HepG2 (cell line): ENCODE results near the gene FBRSL1. TPM values are rescaled to one million over a fixed set of nuclear protein-coding genes. Genes with fewer than 3 reads are reported as not detected.

Experiments used
- ATAC-seq: fragments of 200-7000 bp; cut with Tn5 transposase; 3 replicates; pipeline ENCODE4 v1.9.1; 2020; ENCODE audit warnings: mild to moderate bottlenecking, moderate library complexity
- BruUV-seq: library from RNA; stranded (reverse); fragments of 400-500 nt; replicated peaks from 2 replicates; lab custom pipeline; 2021; lab: Mats Ljungman, UMichigan
- CTCF ChIA-PET: fragments of 300-600 bp; formaldehyde crosslinking; extraction: SDS; loops from one replicate; lab custom pipeline; 2021; ENCODE audit warnings: low total read pairs, inconsistent platforms, low intra/inter-chr PET ratio; lab: Yijun Ruan, JAX
- POLR2A ChIA-PET: fragments of 350-600 bp; sonication (Branson Sonifier 250); formaldehyde crosslinking; loops from one replicate; lab custom pipeline; 2020; ENCODE audit warnings: antibody characterized with exemption, inconsistent platforms; lab: Yijun Ruan, JAX
- DNase-seq: peaks from one replicate; pipeline ENCODE4 v3.0.0-alpha.2; 2015; ENCODE audit warnings: low spot score
- FAIRE-seq: peaks from 3 replicates; lab custom pipeline; 2011; peaks lifted over from hg19 to GRCh38; lab: Jason Lieb, UNC
- H2AFZ ChIP-seq: one replicate; pipeline ENCODE4 v1.6.1; 2011; ENCODE audit warnings: low read length, inconsistent platforms
- H3K27ac ChIP-seq: fragments of 300-600 bp; 3 replicates; pipeline ENCODE4 v1.8.0; 2011; ENCODE audit warnings: mixed run types, mild to moderate bottlenecking, mixed read lengths, low read length, inconsistent platforms; ENCODE audit not compliant: insufficient read depth; ENCODE audit errors: extremely low read length
- H3K27me3 ChIP-seq, 2 experiments: fragments of 200-600 bp in 1 of 2; 2 replicates in 1 of 2; 3 replicates in 1 of 2; pipeline versions ENCODE4 v1.6.0 to v1.8.0; 2011; ENCODE audit warnings: low read length in 2 of 2, mild to moderate bottlenecking in 2 of 2, moderate library complexity in 2 of 2, inconsistent platforms in 1 of 2; ENCODE audit not compliant: insufficient read depth in 2 of 2, control insufficient read depth in 1 of 2
- H3K36me3 ChIP-seq, 2 experiments: fragments of 200-600 bp in 1 of 2; replicated peaks in 1 of 2; 2 replicates in 1 of 2; 3 replicates in 1 of 2; pipeline versions ENCODE4 v1.5.1 to v1.8.0; 2011; ENCODE audit warnings: low read length in 2 of 2, inconsistent platforms in 1 of 2; ENCODE audit not compliant: insufficient read depth in 2 of 2, control insufficient read depth in 1 of 2
- H3K4me1 ChIP-seq: 2 replicates; pipeline ENCODE4 v1.5.1; 2012; ENCODE audit warnings: low read length, inconsistent platforms; ENCODE audit not compliant: insufficient read depth
- H3K4me2 ChIP-seq: 2 replicates; pipeline ENCODE4 v1.6.0; 2011; ENCODE audit warnings: low read depth, low read length, inconsistent platforms
- H3K4me3 ChIP-seq, 3 experiments: fragments of 200-600 bp in 1 of 3; sonication (generic), shearing (Covaris generic) in 1 of 3; replicated peaks in 1 of 3; 2 replicates each; pipeline ENCODE4 v1.5.1; 2011 to 2016; ENCODE audit warnings: low read length in 3 of 3, inconsistent platforms in 2 of 3, low read depth in 2 of 3, mild to moderate bottlenecking in 2 of 3, control low read depth in 1 of 3, mixed read lengths in 1 of 3; ENCODE audit not compliant: insufficient read depth in 1 of 3
- H3K79me2 ChIP-seq: one replicate; pipeline ENCODE4 v1.6.1; 2011; ENCODE audit warnings: low read length, inconsistent platforms; ENCODE audit not compliant: insufficient read depth
- H3K9ac ChIP-seq: 2 replicates; pipeline ENCODE4 v1.6.0; 2011; ENCODE audit warnings: mild to moderate bottlenecking, low read depth, low read length, inconsistent platforms; ENCODE audit not compliant: insufficient read depth
- H3K9me3 ChIP-seq: 2 replicates; pipeline ENCODE4 v1.5.1; 2012; ENCODE audit warnings: mild to moderate bottlenecking, low read length
- H4K20me1 ChIP-seq: 2 replicates; pipeline ENCODE4 v1.6.0; 2011; ENCODE audit warnings: inconsistent platforms, mild to moderate bottlenecking, low read length, moderate library complexity; ENCODE audit not compliant: insufficient read depth
- CC2D1A ChIP-seq: sonication (generic); formaldehyde crosslinking; IDR thresholded peaks from 2 replicates; pipeline ENCODE4 v1.8.1; 2023; ENCODE audit warnings: mild to moderate bottlenecking, missing genetic modification reagents
- FOXO4 ChIP-seq: sonication (generic); formaldehyde crosslinking; conservative IDR thresholded peaks from 2 replicates; pipeline ENCODE4 v1.8.1; 2023; ENCODE audit warnings: missing genetic modification reagents
- GATAD1 ChIP-seq: IDR thresholded peaks from 2 replicates; pipeline ENCODE4 v1.6.1; 2016; ENCODE audit warnings: missing genetic modification reagents, missing compliant biosample characterization
- HCFC1 ChIP-seq: fragments of 150-350 bp; IDR thresholded peaks from 2 replicates; pipeline ENCODE4 v1.6.1; 2014; ENCODE audit warnings: low read depth, low read length
- MXD3 ChIP-seq: IDR thresholded peaks from 2 replicates; pipeline ENCODE4 v1.6.1; 2016; ENCODE audit warnings: mild to moderate bottlenecking, missing biosample characterization, missing genetic modification reagents
- PHF21A ChIP-seq: sonication (generic); formaldehyde crosslinking; IDR thresholded peaks from 2 replicates; pipeline ENCODE4 v1.5.0; 2020; ENCODE audit warnings: mild to moderate bottlenecking, missing genetic modification reagents
- PRMT3 ChIP-seq: sonication (generic); formaldehyde crosslinking; IDR thresholded peaks from 2 replicates; pipeline ENCODE4 v1.8.1; 2022; ENCODE audit warnings: low read depth, mild to moderate bottlenecking, moderate library complexity, missing genetic modification reagents, borderline replicate concordance
- RBAK ChIP-seq: sonication (generic); formaldehyde crosslinking; IDR thresholded peaks from 2 replicates; pipeline ENCODE4 v1.5.1; 2020; ENCODE audit warnings: mild to moderate bottlenecking, missing genetic modification reagents
- SCMH1 ChIP-seq: sonication (generic); formaldehyde crosslinking; IDR thresholded peaks from 2 replicates; pipeline ENCODE4 v1.9.0; 2021; ENCODE audit warnings: missing genetic modification reagents, mild to moderate bottlenecking, borderline replicate concordance
- SPEN ChIP-seq: sonication (generic); formaldehyde crosslinking; IDR thresholded peaks from 2 replicates; pipeline ENCODE4 v1.5.1; 2020; ENCODE audit warnings: low read depth, mild to moderate bottlenecking, missing genetic modification reagents
- TRIM24 ChIP-seq: sonication (generic); formaldehyde crosslinking; IDR thresholded peaks from 2 replicates; pipeline ENCODE4 v1.8.0; 2022; ENCODE audit warnings: mild to moderate bottlenecking, missing genetic modification reagents
- ZNF143 ChIP-seq: sonication (generic); formaldehyde crosslinking; IDR thresholded peaks from 2 replicates; pipeline ENCODE4 v1.4.0; 2020; ENCODE audit warnings: missing genetic modification reagents
- ZNF331 ChIP-seq: sonication (generic); formaldehyde crosslinking; IDR thresholded peaks from 2 replicates; pipeline ENCODE4 v1.4.0; 2020; ENCODE audit warnings: missing genetic modification reagents
- ZNF501 ChIP-seq: sonication (generic); formaldehyde crosslinking; IDR thresholded peaks from 2 replicates; pipeline ENCODE4 v1.5.1; 2020; ENCODE audit warnings: mild to moderate bottlenecking, moderate library complexity, missing genetic modification reagents
- ZNF746 ChIP-seq: sonication (generic); formaldehyde crosslinking; IDR thresholded peaks from 2 replicates; pipeline ENCODE4 v1.8.0; 2022; ENCODE audit warnings: mild to moderate bottlenecking, missing genetic modification reagents
- ZNF766 ChIP-seq: sonication (generic); formaldehyde crosslinking; IDR thresholded peaks from 2 replicates; pipeline ENCODE4 v1.5.0; 2020; ENCODE audit warnings: missing genetic modification reagents, borderline replicate concordance
- ZNF841 ChIP-seq: sonication (generic); formaldehyde crosslinking; IDR thresholded peaks from 2 replicates; pipeline ENCODE4 v1.8.1; 2023; ENCODE audit warnings: missing genetic modification reagents, borderline replicate concordance
- ZSCAN31 ChIP-seq: sonication (generic); formaldehyde crosslinking; IDR thresholded peaks from 2 replicates; pipeline ENCODE4 v1.5.0; 2020; ENCODE audit warnings: low read depth, mild to moderate bottlenecking, missing genetic modification reagents
- WGBS: methylation state at CpG from one replicate; pipeline ENCODE4 v1.1.6; 2017; ENCODE audit warnings: low lambda C conversion rate; 5-methylcytosine and 5-hydroxymethylcytosine counted together
- in situ Hi-C: cut with HindIII; loops from 2 replicates; pipeline ENCODE4 v1.10.0; 2017; ENCODE audit warnings: low pct_unique_long_range_greater_than_20kb; ENCODE audit not compliant: extremely low pct_ligation_motif_present
- intact Hi-C: fragments of 100-400 bp; cut with micrococcal nuclease; formaldehyde crosslinking; loops from one replicate; pipeline ENCODE4 v1.10.0; 2022; ENCODE audit not compliant: unreplicated experiment
- polyA plus RNA-seq, 8 experiments: library from polyadenylated mRNA; depleted of rRNA in 3 of 8; stranded (reverse) in 7 of 8; unstranded in 1 of 8; fragments of >200 nt; fragmentation: Illumina TruSeq in 4 of 8; extraction: Trizol in 4 of 8; gene quantifications; 2 replicates each; pipeline versions ENCODE4 v1.2.1 to v1.2.3, GENCODE V29; 2011 to 2016; ENCODE audit warnings: low read depth in 4 of 8, missing spikeins in 1 of 8, mixed read lengths in 1 of 8; ENCODE audit not compliant: insufficient read depth in 1 of 8
- total RNA-seq, 5 experiments: library from RNA; depleted of rRNA; stranded (reverse); fragments of >200 nt; fragmentation: Illumina TruSeq; extraction: Trizol; gene quantifications; 2 replicates each; pipeline ENCODE4 v1.2.3, GENCODE V29; 2016; ENCODE audit warnings: low read depth in 1 of 5
- TF ChIP-seq, protein P1 (sequence below): sonication (generic); formaldehyde crosslinking; IDR thresholded peaks from 2 replicates; pipeline ENCODE4 v1.4.0; 2020; ENCODE audit warnings: low read depth, mild to moderate bottlenecking, missing genetic modification reagents
- TF ChIP-seq, protein P2 (sequence below): sonication (generic); formaldehyde crosslinking; IDR thresholded peaks from 2 replicates; pipeline ENCODE4 v1.9.0; 2021; ENCODE audit warnings: missing genetic modification reagents, borderline replicate concordance

FBRSL1 gene
- total and polyA plus RNA-seq, 2 of the 13 experiments (the other 11 are each of a cell fraction or from before 2014, with no cell fraction given) = 3.6 to 7.9 TPM

DNA sequence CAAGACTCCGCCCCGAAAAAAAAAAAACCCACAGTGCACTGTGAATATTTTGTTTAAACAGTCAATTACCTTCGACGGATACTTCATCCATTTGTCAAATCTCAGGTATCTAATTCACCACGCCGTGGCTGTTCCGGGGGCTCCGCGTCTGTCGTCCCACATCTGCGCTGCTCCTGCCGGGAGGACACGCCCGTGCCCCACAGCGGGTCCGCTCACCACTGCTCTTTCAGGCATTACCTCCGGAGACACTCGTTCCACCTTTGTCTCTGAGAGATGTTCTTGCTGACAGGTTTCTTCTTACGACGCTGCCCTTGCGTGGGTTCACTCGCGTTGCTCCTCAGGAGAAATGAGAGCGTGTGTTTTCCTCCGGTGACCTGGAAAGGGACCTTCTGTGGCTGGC, 46.9 kb upstream of the FBRSL1 start (continued):
- no peak for TF ChIP-seq FOXO4
- TF ChIP-seq ZNF841 = no peak
- no peak for TF ChIP-seq SCMH1
- no peak for TF ChIP-seq HCFC1
- TF ChIP-seq ZNF766 = no peak
- no peak for TF ChIP-seq MXD3 (CRISPR knock-in tag)
- no peak for TF ChIP-seq SPEN

- WGBS = 33% methylated on average over 8 of the region's 18 CpGs
Observed at GRCh38 chr12:132444283-132444682, 45.7 kb upstream of the FBRSL1 start.

More at GRCh38 chr12:132444283-132444682, 45.7 kb upstream of the FBRSL1 start:
- Histone ChIP-seq H4K20me1 (no peaks in the 10 kb centered on the region), H3K9me3 (no peaks in the 10 kb centered on the region), H3K79me2 (no peaks in the 10 kb centered on the region), H3K4me3 (no peak overlapping the region), H3K9ac (no peak overlapping the region), H3K4me1 (peaks cover 56% of the 10 kb centered on the region), H3K36me3 (no peaks in the 10 kb centered on the region), H2AFZ (no peak overlapping the region), H3K27ac (no peak overlapping the region), H3K4me2 (no peak overlapping the region), H3K27me3 (peaks cover 12 to 49% of the 10 kb centered on the region in 2 experiments)
- BruUV-seq = no TSS peak
- FAIRE-seq (no peak), DNase-seq (no peak), ATAC-seq (no peak)
- TF ChIP-seq PRMT3 (no peak), ZNF331 (CRISPR knock-in tag) (no peak), RBAK (CRISPR knock-in tag) (no peak), CC2D1A (no peak), ZNF746 (CRISPR knock-in tag) (no peak), PHF21A (no peak), TRIM24 (CRISPR knock-in tag) (no peak), GATAD1 (no peak), ZNF501 (CRISPR knock-in tag) (no peak), ZSCAN31 (CRISPR knock-in tag) (no peak), ZNF143 (CRISPR knock-in tag) (no peak)
- TF ChIP-seq, protein P1, sequence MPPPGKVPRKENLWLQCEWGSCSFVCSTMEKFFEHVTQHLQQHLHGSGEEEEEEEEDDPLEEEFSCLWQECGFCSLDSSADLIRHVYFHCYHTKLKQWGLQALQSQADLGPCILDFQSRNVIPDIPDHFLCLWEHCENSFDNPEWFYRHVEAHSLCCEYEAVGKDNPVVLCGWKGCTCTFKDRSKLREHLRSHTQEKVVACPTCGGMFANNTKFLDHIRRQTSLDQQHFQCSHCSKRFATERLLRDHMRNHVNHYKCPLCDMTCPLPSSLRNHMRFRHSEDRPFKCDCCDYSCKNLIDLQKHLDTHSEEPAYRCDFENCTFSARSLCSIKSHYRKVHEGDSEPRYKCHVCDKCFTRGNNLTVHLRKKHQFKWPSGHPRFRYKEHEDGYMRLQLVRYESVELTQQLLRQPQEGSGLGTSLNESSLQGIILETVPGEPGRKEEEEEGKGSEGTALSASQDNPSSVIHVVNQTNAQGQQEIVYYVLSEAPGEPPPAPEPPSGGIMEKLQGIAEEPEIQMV (CRISPR knock-in tag) = no peak
- TF ChIP-seq, protein P2, sequence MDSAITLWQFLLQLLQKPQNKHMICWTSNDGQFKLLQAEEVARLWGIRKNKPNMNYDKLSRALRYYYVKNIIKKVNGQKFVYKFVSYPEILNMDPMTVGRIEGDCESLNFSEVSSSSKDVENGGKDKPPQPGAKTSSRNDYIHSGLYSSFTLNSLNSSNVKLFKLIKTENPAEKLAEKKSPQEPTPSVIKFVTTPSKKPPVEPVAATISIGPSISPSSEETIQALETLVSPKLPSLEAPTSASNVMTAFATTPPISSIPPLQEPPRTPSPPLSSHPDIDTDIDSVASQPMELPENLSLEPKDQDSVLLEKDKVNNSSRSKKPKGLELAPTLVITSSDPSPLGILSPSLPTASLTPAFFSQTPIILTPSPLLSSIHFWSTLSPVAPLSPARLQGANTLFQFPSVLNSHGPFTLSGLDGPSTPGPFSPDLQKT (CRISPR knock-in tag) = no peak
- intact Hi-C loops = no loop called here
- POLR2A ChIA-PET = no interaction called here
- CTCF ChIA-PET = no interaction called here
- in situ Hi-C loops = no loop called here
